Measurements from ENCODE around the gene TMEM86B. TPM values are rescaled to one million over a fixed set of nuclear protein-coding genes. Genes with fewer than 3 reads are reported as not detected.
A peak's percentile ranks its signal among the peaks of the same experiment; 100 is the strongest.

TMEM86B gene
- total RNA-seq, 1 experiment from 2014 or later = 14.2 TPM

- in situ Hi-C loops (cut with HindIII; ENCODE audit: low pct_unique_long_range_greater_than_20kb, low sequenced_read_pairs) = no loop called here
- TSS peak; percentile 69 for BruUV-seq (replicated peaks)
- CTCF ChIA-PET = interaction anchor here (1.9 kb wide), 1 partner anchor 127 kb away, joined by 5 read pairs; the partner anchor contains the start of gene TMEM238
- intact Hi-C loops (cut with micrococcal nuclease; ENCODE audit: unreplicated experiment) = no loop called here
- Histone ChIP-seq H3K4me3 (ENCODE audit: low read depth in 2 of 2, low read length in 2 of 2) (peak overlapping the region; percentile 81 to 96), H3K9me3 (ENCODE audit: control insufficient read depth, insufficient read depth, low read depth, low read length) (no peaks in the 10 kb centered on the region), H3K4me1 (ENCODE audit: control insufficient read depth, insufficient read depth, low read length) (peaks cover 48% of the 10 kb centered on the region), H3K27ac (ENCODE audit: low read length) (peak overlapping the region; percentile 91), H3K36me3 (ENCODE audit: control insufficient read depth, insufficient read depth, low read length) (peaks cover 5% of the 10 kb centered on the region; the same call in 1 of the 2 replicates), H3K27me3 (ENCODE audit: control insufficient read depth, insufficient read depth, low read length) (no peaks in the 10 kb centered on the region)
- POLR2A ChIA-PET = interaction anchor here (0.6 kb wide), 1 partner anchor 100 kb away, joined by 3 read pairs; no protein-coding TSS in a partner anchor
- no peak for TF ChIP-seq CTCF (IDR thresholded peaks at IDR 0.05)
- TF ChIP-seq TCF7L2 (IDR thresholded peaks at IDR 0.05; ENCODE audit: low read depth, low read length) = no peak
- no peak for TF ChIP-seq SIN3A (IDR thresholded peaks at IDR 0.05; ENCODE audit: borderline replicate concordance, insufficient read depth, low read depth, low read length)
- TF ChIP-seq POLR2AphosphoS5 (IDR thresholded peaks at IDR 0.05; ENCODE audit: low read depth, low read length) = no peak
- TF ChIP-seq REST (IDR thresholded peaks at IDR 0.05; ENCODE audit: insufficient read depth in 1 of 2, low read depth in 2 of 2, low read length in 1 of 2) = no peak
- no peak for ATAC-seq
- no peak for DNase-seq (ENCODE audit: low read depth, low spot score)
Measured at GRCh38 chr19:55256562-55257460, 28.2 kb upstream of the TMEM86B start.

GRCh38 chr19:55255618-55256423, 27.3 kb upstream of the TMEM86B start:
- ChIA-PET CTCF (interaction anchor here (0.5 to 1.9 kb wide), 2 partner anchors 116 to 128 kb away, joined by 4 to 5 read pairs; partner anchors contain the start of gene TMEM238), POLR2A (interaction anchor here (0.6 kb wide), 1 partner anchor 47 kb away, joined by 3 read pairs; the partner anchor contains the start of gene PTPRH)
- ATAC-seq (no peak), DNase-seq (ENCODE audit: low read depth, low spot score) (no peak)
- in situ Hi-C loops (cut with HindIII; ENCODE audit: low pct_unique_long_range_greater_than_20kb, low sequenced_read_pairs) = no loop called here
- Histone ChIP-seq H3K36me3 (ENCODE audit: control insufficient read depth, insufficient read depth, low read length) (peaks cover 5% of the 10 kb centered on the region; the same call in 1 of the 2 replicates), H3K27me3 (ENCODE audit: control insufficient read depth, insufficient read depth, low read length) (no peaks in the 10 kb centered on the region), H3K27ac (ENCODE audit: low read length) (peak overlapping the region; percentile 91), H3K9me3 (ENCODE audit: control insufficient read depth, insufficient read depth, low read depth, low read length) (no peaks in the 10 kb centered on the region), H3K4me3 (ENCODE audit: low read depth in 2 of 2, low read length in 2 of 2) (peak overlapping the region; percentile 81 to 96), H3K4me1 (ENCODE audit: control insufficient read depth, insufficient read depth, low read length) (peaks cover 50% of the 10 kb centered on the region)
- BruUV-seq (replicated peaks) = no TSS peak
- no peak for TF ChIP-seq REST (IDR thresholded peaks at IDR 0.05; ENCODE audit: insufficient read depth in 1 of 2, low read depth in 2 of 2, low read length in 1 of 2)
- TF ChIP-seq POLR2AphosphoS5 (IDR thresholded peaks at IDR 0.05; ENCODE audit: low read depth, low read length) = no peak
- no peak for TF ChIP-seq TCF7L2 (IDR thresholded peaks at IDR 0.05; ENCODE audit: low read depth, low read length)
- no peak for TF ChIP-seq CTCF (IDR thresholded peaks at IDR 0.05)
- no peak for TF ChIP-seq SIN3A (IDR thresholded peaks at IDR 0.05; ENCODE audit: borderline replicate concordance, insufficient read depth, low read depth, low read length)
- intact Hi-C loops (cut with micrococcal nuclease; ENCODE audit: unreplicated experiment) = no loop called here
